ENCODE data around the gene PRUNE2.

The PRUNE2 gene

GRCh38 chr9:76733096-76733495, 172.8 kb downstream of the PRUNE2 start:
- no peaks in the 10 kb centered on the region for H3K36me3 ChIP-seq (ENCODE audit: control insufficient read depth in 1 of 2, insufficient read depth in 2 of 2, low read depth in 1 of 2, low read length in 2 of 2)
- no peak overlapping the region for H3K14ac ChIP-seq (ENCODE audit: low read length in 2 of 2)
- no peak overlapping the region for H2BK5ac ChIP-seq (ENCODE audit: low read depth, low read length, poor library complexity, severe bottlenecking)
- no peaks in the 10 kb centered on the region for H3K27me3 ChIP-seq (ENCODE audit: control insufficient read depth in 1 of 2, insufficient read depth in 1 of 2, low read length in 2 of 2)
- no peak overlapping the region for H3K27ac ChIP-seq (ENCODE audit: low read length, poor library complexity, severe bottlenecking)
- WGBS: 100% methylated on average over 1 of the region's 1 CpG
- no peak overlapping the region for H3K4me3 ChIP-seq (ENCODE audit: insufficient read depth in 1 of 2, low read depth in 1 of 2, low read length in 2 of 2)
- H3K23ac ChIP-seq (ENCODE audit: low read length in 2 of 2): no peak overlapping the region
- no peak overlapping the region for H2AK5ac ChIP-seq (ENCODE audit: low read length, severe bottlenecking)
- H2BK12ac ChIP-seq (ENCODE audit: low read length in 2 of 2): no peak overlapping the region
- H3K79me1 ChIP-seq (replicated peaks; ENCODE audit: low read length, poor library complexity, severe bottlenecking): no peaks in the 10 kb centered on the region
- no peaks in the 10 kb centered on the region for H3K9me3 ChIP-seq (ENCODE audit: control insufficient read depth, low read length)
- no peak overlapping the region for H2AFZ ChIP-seq (ENCODE audit: low read depth, low read length)
- DNase-seq: no peak
- H3K4me1 ChIP-seq (ENCODE audit: control insufficient read depth, insufficient read depth, low read depth, low read length): no peaks in the 10 kb centered on the region
- H3K18ac ChIP-seq (ENCODE audit: low read depth in 1 of 2, low read length in 2 of 2): no peak overlapping the region
- H4K91ac ChIP-seq (ENCODE audit: low read length): no peak overlapping the region
- H2BK120ac ChIP-seq (ENCODE audit: low read depth, low read length): no peak overlapping the region
- no peak overlapping the region for H3K9ac ChIP-seq (ENCODE audit: low read length)
- no peak overlapping the region for H3K4ac ChIP-seq (ENCODE audit: low read depth in 1 of 2, low read length in 2 of 2)
- H2BK15ac ChIP-seq (ENCODE audit: low read depth, poor library complexity, severe bottlenecking): no peak overlapping the region
- no peak overlapping the region for H4K8ac ChIP-seq (ENCODE audit: low read length)
- no peak overlapping the region for H3K4me2 ChIP-seq (ENCODE audit: low read length, poor library complexity, severe bottlenecking)

- H4K8ac ChIP-seq (ENCODE audit: low read length): no peak overlapping the region
- no peaks in the 10 kb centered on the region for H3K36me3 ChIP-seq (ENCODE audit: control insufficient read depth in 1 of 2, insufficient read depth in 2 of 2, low read depth in 1 of 2, low read length in 2 of 2)
- no peak overlapping the region for H3K9ac ChIP-seq (ENCODE audit: low read length)
- no peak overlapping the region for H2BK12ac ChIP-seq (ENCODE audit: low read length in 2 of 2)
- no peak overlapping the region for H3K4ac ChIP-seq (ENCODE audit: low read depth in 1 of 2, low read length in 2 of 2)
- no peak overlapping the region for H2BK120ac ChIP-seq (ENCODE audit: low read depth, low read length)
- H3K27me3 ChIP-seq (ENCODE audit: control insufficient read depth in 1 of 2, insufficient read depth in 1 of 2, low read length in 2 of 2): no peaks in the 10 kb centered on the region
- H3K9me3 ChIP-seq (ENCODE audit: control insufficient read depth, low read length): no peaks in the 10 kb centered on the region
- no peak overlapping the region for H2AFZ ChIP-seq (ENCODE audit: low read depth, low read length)
- H4K91ac ChIP-seq (ENCODE audit: low read length): no peak overlapping the region
- H3K4me1 ChIP-seq (ENCODE audit: control insufficient read depth, insufficient read depth, low read depth, low read length): no peaks in the 10 kb centered on the region
- H2AK5ac ChIP-seq (ENCODE audit: low read length, severe bottlenecking): no peak overlapping the region
- H3K27ac ChIP-seq (ENCODE audit: low read length, poor library complexity, severe bottlenecking): peak overlapping the region; percentile 31
- 87% methylated on average over 3 of the region's 3 CpGs for WGBS
- H3K4me3 ChIP-seq (ENCODE audit: insufficient read depth in 1 of 2, low read depth in 1 of 2, low read length in 2 of 2): no peak overlapping the region
- H3K23ac ChIP-seq (ENCODE audit: low read length in 2 of 2): no peak overlapping the region
- H3K79me1 ChIP-seq (replicated peaks; ENCODE audit: low read length, poor library complexity, severe bottlenecking): no peaks in the 10 kb centered on the region
- no peak overlapping the region for H3K14ac ChIP-seq (ENCODE audit: low read length in 2 of 2)
- H3K4me2 ChIP-seq (ENCODE audit: low read length, poor library complexity, severe bottlenecking): no peak overlapping the region
- no peak overlapping the region for H3K18ac ChIP-seq (ENCODE audit: low read depth in 1 of 2, low read length in 2 of 2)
- no peak for DNase-seq
- H2BK5ac ChIP-seq (ENCODE audit: low read depth, low read length, poor library complexity, severe bottlenecking): no peak overlapping the region
- H2BK15ac ChIP-seq (ENCODE audit: low read depth, poor library complexity, severe bottlenecking): no peak overlapping the region
Measured at GRCh38 chr9:76732341-76732958, 173.5 kb downstream of the PRUNE2 start.

- H2BK15ac ChIP-seq (ENCODE audit: low read depth, poor library complexity, severe bottlenecking): no peak overlapping the region
- no peak overlapping the region for H2BK120ac ChIP-seq (ENCODE audit: low read depth, low read length)
- no peak overlapping the region for H4K91ac ChIP-seq (ENCODE audit: low read length)
- no peak overlapping the region for H3K4me3 ChIP-seq (ENCODE audit: insufficient read depth in 1 of 2, low read depth in 1 of 2, low read length in 2 of 2)
- H3K18ac ChIP-seq (ENCODE audit: low read depth in 1 of 2, low read length in 2 of 2): no peak overlapping the region
- H4K8ac ChIP-seq (ENCODE audit: low read length): no peak overlapping the region
- WGBS: 89% methylated on average over 2 of the region's 6 CpGs
- H2AK5ac ChIP-seq (ENCODE audit: low read length, severe bottlenecking): no peak overlapping the region
- H2BK5ac ChIP-seq (ENCODE audit: low read depth, low read length, poor library complexity, severe bottlenecking): no peak overlapping the region
- no peak for DNase-seq
- H3K4ac ChIP-seq (ENCODE audit: low read depth in 1 of 2, low read length in 2 of 2): no peak overlapping the region
- H3K36me3 ChIP-seq (ENCODE audit: control insufficient read depth in 1 of 2, insufficient read depth in 2 of 2, low read depth in 1 of 2, low read length in 2 of 2): no peaks in the 10 kb centered on the region
- H3K79me1 ChIP-seq (replicated peaks; ENCODE audit: low read length, poor library complexity, severe bottlenecking): no peaks in the 10 kb centered on the region
- H2BK12ac ChIP-seq (ENCODE audit: low read length in 2 of 2): no peak overlapping the region
- no peak overlapping the region for H3K14ac ChIP-seq (ENCODE audit: low read length in 2 of 2)
- H3K27me3 ChIP-seq (ENCODE audit: control insufficient read depth in 1 of 2, insufficient read depth in 1 of 2, low read length in 2 of 2): no peaks in the 10 kb centered on the region
- H3K4me2 ChIP-seq (ENCODE audit: low read length, poor library complexity, severe bottlenecking): no peak overlapping the region
- H2AFZ ChIP-seq (ENCODE audit: low read depth, low read length): no peak overlapping the region
- no peaks in the 10 kb centered on the region for H3K4me1 ChIP-seq (ENCODE audit: control insufficient read depth, insufficient read depth, low read depth, low read length)
- H3K23ac ChIP-seq (ENCODE audit: low read length in 2 of 2): no peak overlapping the region
- H3K9ac ChIP-seq (ENCODE audit: low read length): no peak overlapping the region
- no peak overlapping the region for H3K27ac ChIP-seq (ENCODE audit: low read length, poor library complexity, severe bottlenecking)
- H3K9me3 ChIP-seq (ENCODE audit: control insufficient read depth, low read length): no peaks in the 10 kb centered on the region
Measured at GRCh38 chr9:76730801-76731200, 175.1 kb downstream of the PRUNE2 start.

- H2AK5ac ChIP-seq (ENCODE audit: low read length, severe bottlenecking): no peak overlapping the region
- H2BK120ac ChIP-seq (ENCODE audit: low read depth, low read length): no peak overlapping the region
- no peaks in the 10 kb centered on the region for H3K36me3 ChIP-seq (ENCODE audit: control insufficient read depth in 1 of 2, insufficient read depth in 2 of 2, low read depth in 1 of 2, low read length in 2 of 2)
- no peak overlapping the region for H2BK15ac ChIP-seq (ENCODE audit: low read depth, poor library complexity, severe bottlenecking)
- no peaks in the 10 kb centered on the region for H3K27me3 ChIP-seq (ENCODE audit: control insufficient read depth in 1 of 2, insufficient read depth in 1 of 2, low read length in 2 of 2)
- no peak overlapping the region for H3K4me3 ChIP-seq (ENCODE audit: insufficient read depth in 1 of 2, low read depth in 1 of 2, low read length in 2 of 2)
- no peak overlapping the region for H3K9ac ChIP-seq (ENCODE audit: low read length)
- H3K14ac ChIP-seq (ENCODE audit: low read length in 2 of 2): no peak overlapping the region
- no peak overlapping the region for H3K23ac ChIP-seq (ENCODE audit: low read length in 2 of 2)
- H3K79me1 ChIP-seq (replicated peaks; ENCODE audit: low read length, poor library complexity, severe bottlenecking): no peaks in the 10 kb centered on the region
- H3K9me3 ChIP-seq (ENCODE audit: control insufficient read depth, low read length): no peaks in the 10 kb centered on the region
- H3K27ac ChIP-seq (ENCODE audit: low read length, poor library complexity, severe bottlenecking): no peak overlapping the region
- no peaks in the 10 kb centered on the region for H3K4me1 ChIP-seq (ENCODE audit: control insufficient read depth, insufficient read depth, low read depth, low read length)
- no peak overlapping the region for H2BK12ac ChIP-seq (ENCODE audit: low read length in 2 of 2)
- H2AFZ ChIP-seq (ENCODE audit: low read depth, low read length): no peak overlapping the region
- H3K4me2 ChIP-seq (ENCODE audit: low read length, poor library complexity, severe bottlenecking): no peak overlapping the region
- H4K8ac ChIP-seq (ENCODE audit: low read length): no peak overlapping the region
- DNase-seq: no peak
- H3K18ac ChIP-seq (ENCODE audit: low read depth in 1 of 2, low read length in 2 of 2): no peak overlapping the region
- no peak overlapping the region for H4K91ac ChIP-seq (ENCODE audit: low read length)
- WGBS: 95% methylated on average over 8 of the region's 8 CpGs
- H2BK5ac ChIP-seq (ENCODE audit: low read depth, low read length, poor library complexity, severe bottlenecking): no peak overlapping the region
- no peak overlapping the region for H3K4ac ChIP-seq (ENCODE audit: low read depth in 1 of 2, low read length in 2 of 2)
Measured at GRCh38 chr9:76729980-76730737, 175.8 kb downstream of the PRUNE2 start.
